GM12875 (cell line): ENCODE data around the gene REEP3.
"Not testable (repeated sequence)": the region's sequence is repeated elsewhere in the genome, so short reads cannot be mapped to it uniquely, and the experiment has no call there.

Experiments
- H3K4me3 ChIP-seq: one replicate; pipeline ENCODE4 v1.5.1; 2011; ENCODE audit warnings: low read depth, low read length, control low read depth
- TF ChIP-seq, protein P1 (sequence below): IDR thresholded peaks from 2 replicates; pipeline ENCODE4 v1.5.1; 2011; ENCODE audit warnings: low read depth, mild to moderate bottlenecking, control low read depth, inconsistent platforms, low read length, moderate library complexity, borderline replicate concordance; ENCODE audit not compliant: insufficient read depth

REEP3 gene

DNA sequence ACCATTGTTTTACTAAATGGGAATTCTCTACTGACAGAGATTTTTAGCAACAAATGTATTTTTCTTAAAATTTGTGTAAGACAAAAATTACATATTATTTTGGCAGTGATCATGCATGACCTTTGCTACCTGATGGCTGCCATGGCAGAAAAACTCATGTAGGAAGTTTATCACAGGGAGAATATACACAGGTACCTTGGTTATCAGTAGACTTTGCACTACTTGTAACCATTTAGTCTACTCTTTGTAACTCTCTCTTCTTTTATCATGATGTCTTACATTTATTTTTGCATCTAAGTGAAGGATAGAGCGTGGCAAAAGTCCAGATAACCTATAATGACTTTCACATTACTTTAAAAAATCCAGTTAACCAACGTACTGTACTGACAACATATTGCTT lies 34.1 kb downstream of the REEP3 start:
- no peak overlapping the region for H3K4me3 ChIP-seq
- TF ChIP-seq, protein P1, sequence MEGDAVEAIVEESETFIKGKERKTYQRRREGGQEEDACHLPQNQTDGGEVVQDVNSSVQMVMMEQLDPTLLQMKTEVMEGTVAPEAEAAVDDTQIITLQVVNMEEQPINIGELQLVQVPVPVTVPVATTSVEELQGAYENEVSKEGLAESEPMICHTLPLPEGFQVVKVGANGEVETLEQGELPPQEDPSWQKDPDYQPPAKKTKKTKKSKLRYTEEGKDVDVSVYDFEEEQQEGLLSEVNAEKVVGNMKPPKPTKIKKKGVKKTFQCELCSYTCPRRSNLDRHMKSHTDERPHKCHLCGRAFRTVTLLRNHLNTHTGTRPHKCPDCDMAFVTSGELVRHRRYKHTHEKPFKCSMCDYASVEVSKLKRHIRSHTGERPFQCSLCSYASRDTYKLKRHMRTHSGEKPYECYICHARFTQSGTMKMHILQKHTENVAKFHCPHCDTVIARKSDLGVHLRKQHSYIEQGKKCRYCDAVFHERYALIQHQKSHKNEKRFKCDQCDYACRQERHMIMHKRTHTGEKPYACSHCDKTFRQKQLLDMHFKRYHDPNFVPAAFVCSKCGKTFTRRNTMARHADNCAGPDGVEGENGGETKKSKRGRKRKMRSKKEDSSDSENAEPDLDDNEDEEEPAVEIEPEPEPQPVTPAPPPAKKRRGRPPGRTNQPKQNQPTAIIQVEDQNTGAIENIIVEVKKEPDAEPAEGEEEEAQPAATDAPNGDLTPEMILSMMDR = no peak

DNA sequence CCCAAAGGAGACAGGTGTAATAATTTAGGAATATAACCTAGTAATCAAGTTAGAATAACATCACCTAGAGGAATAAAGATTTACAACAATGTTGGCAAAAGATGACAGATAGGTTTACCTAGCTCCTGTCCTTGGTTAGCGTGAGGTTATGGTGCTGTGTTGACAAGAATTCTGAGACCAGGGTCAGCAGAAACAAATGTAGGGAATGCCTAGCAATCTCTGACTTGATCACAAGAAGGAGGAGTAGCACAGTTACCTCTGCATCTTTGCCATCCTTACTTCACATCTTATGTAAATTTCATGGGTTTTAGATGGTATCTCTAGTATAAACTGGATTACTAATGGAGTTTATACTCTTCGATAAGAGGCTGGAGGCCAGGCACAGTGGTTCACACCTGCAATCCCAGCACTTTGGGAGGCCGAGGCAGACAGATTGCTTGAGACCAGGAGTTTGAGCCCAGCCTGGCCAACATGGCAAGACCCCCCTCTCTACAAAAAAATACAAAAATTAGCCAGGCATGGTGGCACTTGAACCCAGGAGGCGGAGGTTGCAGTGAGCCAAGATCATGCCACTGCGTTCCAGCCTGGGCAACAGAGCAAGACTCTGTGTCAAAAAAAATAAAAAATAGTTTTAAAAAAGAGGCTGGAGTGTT lies 37.1 kb downstream of the REEP3 start:
- TF ChIP-seq, protein P1 = no peak
- no peak overlapping the region for H3K4me3 ChIP-seq

DNA sequence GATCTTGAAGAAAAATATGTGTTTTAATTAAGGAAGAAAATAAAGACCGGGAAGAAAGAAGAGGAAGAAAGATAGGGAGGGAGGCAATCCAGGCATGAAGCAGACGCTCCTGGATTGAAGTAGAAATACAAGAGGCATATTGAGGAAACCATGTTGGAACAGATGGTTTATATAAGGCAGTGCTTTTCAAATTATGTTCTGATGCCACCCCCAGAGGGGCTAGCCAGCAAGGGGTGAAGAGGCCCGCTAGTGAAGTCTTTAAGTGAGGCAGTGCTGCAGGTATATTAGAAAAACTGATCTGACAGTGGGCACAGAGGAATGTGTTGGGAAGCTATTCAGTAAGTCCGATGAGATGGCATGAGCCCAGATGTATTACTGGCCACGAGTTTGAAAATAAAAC lies 40.1 kb downstream of the REEP3 start:
- no peak overlapping the region for H3K4me3 ChIP-seq
- TF ChIP-seq, protein P1 = no peak

DNA sequence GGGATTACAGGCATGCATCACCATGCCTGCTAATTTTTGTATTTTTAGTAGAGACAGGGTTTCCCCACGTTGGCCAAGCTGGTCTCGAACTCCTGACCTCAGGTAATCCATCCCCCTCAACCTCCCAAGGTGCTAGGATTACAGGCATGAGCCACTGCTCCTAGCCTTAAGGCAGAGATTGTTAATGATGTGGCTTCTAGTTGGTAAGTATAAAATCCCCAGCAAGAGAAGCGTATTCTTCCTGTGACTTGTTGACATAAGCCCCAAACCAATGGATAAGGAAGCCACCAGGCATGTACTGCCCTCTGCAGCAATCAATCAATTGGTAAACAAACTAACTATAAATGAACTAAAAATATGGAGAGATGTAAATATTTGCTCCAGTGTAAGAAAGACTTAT lies 41.2 kb downstream of the REEP3 start:
- H3K4me3 ChIP-seq = no peak overlapping the region
- TF ChIP-seq, protein P1 = no peak

DNA sequence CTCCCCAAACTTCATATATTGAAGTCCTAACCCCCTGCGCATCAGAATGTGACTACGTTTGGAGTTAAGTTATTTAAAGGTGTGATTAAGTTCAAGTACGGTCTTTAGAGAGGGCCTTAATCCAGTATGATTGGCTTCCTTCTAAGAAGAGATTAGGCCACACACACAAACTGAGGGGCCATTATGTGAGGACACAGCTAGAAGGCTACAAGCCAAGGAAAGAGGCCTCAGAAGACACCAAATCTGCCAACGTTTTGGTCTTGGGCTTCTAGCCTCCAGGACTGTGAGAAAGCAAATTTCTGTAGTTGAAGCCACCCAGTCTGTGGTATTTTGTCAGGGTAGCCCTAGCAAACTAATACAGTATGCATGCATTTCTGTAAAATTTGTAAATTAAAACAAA lies 41.7 kb downstream of the REEP3 start:
- TF ChIP-seq, protein P1 = no peak
- no peak overlapping the region for H3K4me3 ChIP-seq

DNA sequence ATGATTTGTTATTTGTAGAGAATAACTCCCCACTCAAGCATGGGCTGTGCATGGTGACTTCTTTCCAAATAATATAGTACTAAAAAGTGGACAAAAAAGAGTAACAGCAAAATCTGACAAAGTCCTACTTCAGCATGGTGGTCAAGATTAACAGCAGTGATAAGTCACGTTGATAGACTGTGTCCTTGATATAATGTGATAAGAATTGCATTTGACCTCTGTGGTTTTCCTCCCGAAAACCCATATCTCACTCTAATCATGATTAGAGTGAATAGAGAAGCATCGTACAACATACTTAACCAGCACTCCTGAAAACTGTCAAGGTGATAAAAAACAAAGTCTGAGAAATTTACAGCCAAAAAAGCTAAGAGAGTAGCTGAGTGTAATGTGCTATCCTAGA lies 42.4 kb downstream of the REEP3 start:
- TF ChIP-seq, protein P1 = no peak
- H3K4me3 ChIP-seq = no peak overlapping the region

DNA sequence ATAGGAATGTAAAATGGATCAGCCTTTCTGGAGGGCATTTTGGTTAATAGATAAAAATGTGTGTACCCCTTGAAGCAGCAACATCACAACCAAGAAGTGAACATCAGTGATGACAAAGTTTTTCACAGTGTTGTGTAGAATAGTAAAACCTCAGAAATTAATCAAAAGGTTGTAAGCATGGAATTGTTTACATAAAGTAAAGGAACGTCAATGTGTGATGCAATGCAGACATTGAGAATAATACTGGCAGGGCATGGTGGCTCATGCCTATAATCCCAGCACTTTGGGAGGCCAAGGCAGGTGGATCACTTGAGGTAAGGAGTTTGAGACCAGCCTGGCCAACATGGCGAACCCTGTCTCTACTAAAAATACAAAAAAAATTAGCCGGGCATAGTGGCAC lies 43.5 kb downstream of the REEP3 start:
- not testable (repeated sequence) for H3K4me3 ChIP-seq
